GM04504 (cell line): ENCODE results near the gene MYH9.
"Not testable (repeated sequence)": the region's sequence is repeated elsewhere in the genome, so short reads cannot be mapped to it uniquely, and the experiment has no call there.

ENCODE experiments used
- DNase-seq: peaks from one replicate; pipeline ENCODE4 v3.0.0-alpha.2; 2012; ENCODE audit warnings: low read depth

The MYH9 gene

GRCh38 chr22:36267896-36268485, 119.8 kb downstream of the MYH9 start:
- DNase-seq, result no peak

- no peak for DNase-seq
These were observed 120.7 kb downstream of the MYH9 start for GRCh38 chr22:36267058-36267457.

- DNase-seq, result not testable (repeated sequence)
These were observed 123.7 kb downstream of the MYH9 start for GRCh38 chr22:36263886-36264664.

GRCh38 chr22:36263216-36263673, 124.5 kb downstream of the MYH9 start:
- not testable (repeated sequence) for DNase-seq

- DNase-seq, result not testable (repeated sequence)
These were observed 125.5 kb downstream of the MYH9 start for GRCh38 chr22:36262307-36262706.

- DNase-seq, result not testable (repeated sequence)
These were observed 126.1 kb downstream of the MYH9 start for GRCh38 chr22:36261675-36262074.

- DNase-seq, result no peak
These were observed 128.0 kb downstream of the MYH9 start for GRCh38 chr22:36259615-36260300.

GRCh38 chr22:36258701-36259614, 128.8 kb downstream of the MYH9 start:
- DNase-seq, result no peak

- no peak for DNase-seq
These were observed 129.7 kb downstream of the MYH9 start for GRCh38 chr22:36257948-36258670.

- no peak for DNase-seq
These were observed 130.5 kb downstream of the MYH9 start for GRCh38 chr22:36257308-36257707.

GRCh38 chr22:36256478-36256877, 131.3 kb downstream of the MYH9 start:
- DNase-seq, result no peak

GRCh38 chr22:36255572-36255971, 132.2 kb downstream of the MYH9 start:
- DNase-seq, result not testable (repeated sequence)

- no peak for DNase-seq
These were observed 134.0 kb downstream of the MYH9 start for GRCh38 chr22:36253523-36254490.

- no peak for DNase-seq
These were observed 134.8 kb downstream of the MYH9 start, which contains the start of gene APOL1 for GRCh38 chr22:36252754-36253522. Gene APOL1 (plus strand): TSS chr22:36253133. CDS start chr22:36254956, 1,823 bp downstream.

GRCh38 chr22:36251979-36252608, 135.7 kb downstream of the MYH9 start:
- DNase-seq, result not testable (repeated sequence)

- not testable (repeated sequence) for DNase-seq
These were observed 137.3 kb downstream of the MYH9 start for GRCh38 chr22:36250292-36250960.

- no peak for DNase-seq
These were observed 138.6 kb downstream of the MYH9 start for GRCh38 chr22:36249160-36249559.

- DNase-seq, result no peak
These were observed 139.8 kb downstream of the MYH9 start for GRCh38 chr22:36247955-36248354.
